SHP77 (cell line): ENCODE data around the gene BZW2.

Experiments used
- DNase-seq, 2 experiments: peaks; one replicate each; lab custom pipeline; 2025; lab: John Stamatoyannopoulos, UW

Gene BZW2

GRCh38 chr7:16721541-16721940, 75.6 kb downstream of the BZW2 start:
- no peak for DNase-seq

- DNase-seq = no peak
Observed at GRCh38 chr7:16724344-16724743, 78.4 kb downstream of the BZW2 start.

- no peak for DNase-seq
Observed at GRCh38 chr7:16726189-16726588, 80.2 kb downstream of the BZW2 start.

- DNase-seq = no peak
Observed at GRCh38 chr7:16727736-16728135, 81.8 kb downstream of the BZW2 start.

DNA sequence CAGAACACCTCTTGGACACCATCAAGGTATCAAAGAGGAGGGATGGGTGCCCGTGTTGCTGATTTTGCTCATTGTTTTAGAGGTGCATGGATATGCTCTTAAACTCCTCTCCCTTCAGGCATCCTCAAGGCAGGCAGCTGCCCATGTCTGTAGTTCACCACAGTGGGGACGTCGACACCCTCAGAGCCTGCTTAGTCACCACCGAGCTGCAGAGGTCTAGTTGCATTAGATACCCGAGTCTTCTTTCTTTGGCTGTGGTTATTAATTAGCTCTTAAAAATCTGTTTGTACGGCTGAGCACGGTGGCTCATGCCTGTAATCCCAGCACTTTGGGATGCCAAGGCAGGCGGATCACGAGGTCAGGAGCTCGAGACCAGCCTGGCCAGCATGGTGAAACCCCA, 82.8 kb downstream of the BZW2 start:
- no peak for DNase-seq

DNA sequence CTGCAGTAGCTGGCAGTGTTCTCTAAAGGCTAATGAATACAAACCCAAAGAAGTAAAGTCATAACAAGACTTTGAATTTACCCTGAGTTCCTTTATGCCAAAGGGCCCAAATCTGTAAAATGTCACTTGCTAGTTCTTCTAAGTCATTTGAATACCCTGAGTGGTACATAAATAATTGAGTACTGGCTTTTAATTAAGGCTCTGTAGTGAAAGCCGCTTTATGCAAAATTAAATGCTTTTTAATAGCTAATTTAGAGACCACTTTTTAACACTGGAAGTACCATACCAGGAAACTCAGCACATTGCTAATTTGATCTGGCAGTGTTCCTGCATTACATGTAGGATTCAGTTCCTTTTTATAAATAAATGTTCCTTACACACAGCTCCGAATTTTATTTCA, 83.6 kb downstream of the BZW2 start:
- DNase-seq = no peak

- DNase-seq = no peak
Observed at GRCh38 chr7:16730937-16731336, 85.0 kb downstream of the BZW2 start.

DNA sequence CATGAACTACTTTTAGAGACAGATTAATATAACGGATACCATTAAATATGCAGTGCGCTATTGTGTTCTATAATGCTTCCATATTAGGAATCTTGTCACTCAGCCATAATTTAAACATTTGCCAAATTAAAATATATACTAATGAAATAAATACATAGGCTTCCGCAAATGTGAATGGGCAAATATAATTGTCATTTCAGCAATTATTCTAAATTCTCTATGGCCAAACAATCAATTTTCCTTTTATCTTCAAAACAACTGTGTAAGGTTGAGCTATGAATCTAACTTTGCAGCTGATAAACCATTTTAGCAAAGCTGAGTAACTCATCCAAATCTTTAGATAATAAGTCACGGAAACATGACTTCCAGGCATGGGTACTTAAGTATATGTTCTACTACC, 86.8 kb downstream of the BZW2 start:
- no peak for DNase-seq

DNA sequence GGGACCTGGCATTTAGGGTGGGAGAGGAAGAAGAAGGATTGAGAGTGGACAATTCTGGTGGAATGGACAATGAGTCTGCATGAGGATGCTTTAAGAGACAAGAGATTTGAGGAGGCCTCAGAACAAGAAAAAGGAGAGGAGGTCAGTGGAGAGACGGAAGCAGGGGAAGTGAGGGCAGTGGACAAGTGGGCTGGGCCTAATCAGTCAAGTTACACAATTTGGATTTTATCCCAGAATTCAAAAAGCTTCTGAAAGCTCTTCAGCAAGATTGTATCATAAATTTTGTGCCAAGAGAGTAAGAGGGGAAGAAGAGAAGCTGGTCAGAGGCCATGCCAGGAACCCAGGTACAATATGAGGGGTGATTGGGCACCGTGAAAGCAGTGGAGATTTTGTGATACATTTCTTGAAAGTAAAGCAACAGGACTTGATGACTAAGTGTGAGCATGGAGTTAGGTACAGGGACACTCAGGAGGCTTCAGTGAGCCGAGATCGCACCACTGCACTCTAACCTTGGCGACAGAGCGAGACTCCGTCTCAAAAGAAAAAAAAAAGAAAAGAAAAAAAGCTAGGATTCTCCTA, 88.3 kb downstream of the BZW2 start:
- DNase-seq = no peak

- DNase-seq = no peak
Observed at GRCh38 chr7:16735020-16735419, 89.0 kb downstream of the BZW2 start.

- DNase-seq = no peak
Observed at GRCh38 chr7:16738011-16738688, 92.2 kb downstream of the BZW2 start.

DNA sequence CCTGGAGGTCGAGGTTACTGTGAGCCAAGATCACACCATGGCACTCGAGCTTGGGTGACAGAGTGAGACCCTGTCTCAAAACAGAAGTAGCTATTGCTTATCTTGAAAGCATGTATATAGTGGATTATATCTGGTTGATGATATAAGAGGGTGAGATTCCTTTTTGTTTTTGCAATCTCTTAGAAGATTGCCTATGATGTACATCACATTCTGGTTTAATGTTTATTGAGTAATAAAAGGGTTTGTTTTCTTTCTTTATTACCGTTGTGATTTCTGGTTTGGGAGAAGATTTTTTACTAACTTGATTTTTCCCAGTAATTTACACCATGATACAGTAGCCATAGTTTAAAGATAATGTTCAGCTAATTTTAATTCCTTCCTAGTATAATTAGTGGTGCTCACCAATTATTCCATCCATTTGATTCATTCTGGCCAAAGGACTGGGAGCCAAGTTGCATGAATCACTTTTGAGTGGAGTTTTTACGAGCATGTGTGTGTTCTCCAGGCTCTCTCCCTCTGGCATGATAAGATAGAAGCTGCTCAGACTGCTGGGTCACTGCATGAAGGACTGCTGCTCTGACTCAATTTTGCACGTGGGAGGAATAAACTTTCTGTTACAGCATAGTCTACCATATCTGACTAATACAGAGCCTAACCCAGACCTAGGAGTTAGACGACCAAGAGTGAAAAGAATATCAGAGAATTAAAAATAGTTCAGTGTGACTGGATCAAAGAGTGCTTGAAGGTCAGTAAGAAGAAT, 94.1 kb downstream of the BZW2 start:
- no peak for DNase-seq

DNA sequence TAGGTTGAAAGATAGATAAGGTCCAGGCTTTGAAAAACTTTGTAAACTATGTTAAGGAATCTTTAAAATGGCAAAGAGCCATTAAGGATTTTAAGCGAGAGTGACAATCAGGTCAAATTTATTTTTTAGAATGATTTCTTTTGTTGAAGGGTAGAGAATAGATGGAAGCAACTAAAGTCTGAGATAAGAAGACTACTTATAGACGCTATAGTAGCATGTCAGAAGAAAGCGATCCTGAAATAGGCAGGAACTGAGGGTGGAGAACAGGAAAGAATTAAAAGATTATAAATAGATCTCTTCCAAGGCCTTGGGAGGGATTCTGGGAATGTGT, 94.6 kb downstream of the BZW2 start:
- DNase-seq = no peak

GRCh38 chr7:16740996-16741395, 95.0 kb downstream of the BZW2 start:
- no peak for DNase-seq

DNA sequence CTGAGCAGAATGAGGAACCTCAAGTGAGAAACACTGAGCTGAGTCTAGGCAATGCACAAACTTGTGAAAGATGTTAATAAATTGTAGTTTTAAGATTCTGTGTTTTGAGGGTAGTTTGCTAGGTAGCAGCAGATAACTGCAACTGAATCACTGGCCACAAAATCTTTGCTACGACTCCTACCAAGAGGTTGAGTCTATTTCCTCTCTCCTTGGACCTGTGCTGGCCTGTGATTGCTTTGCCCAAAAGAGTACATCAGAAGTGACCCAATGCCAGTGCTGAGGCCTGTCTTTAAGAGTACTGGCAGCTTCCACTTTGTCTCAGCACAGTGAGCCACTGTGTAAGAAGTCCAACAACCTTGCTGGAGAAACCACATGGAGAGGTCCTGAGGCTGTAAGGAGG, 95.7 kb downstream of the BZW2 start:
- no peak for DNase-seq

- DNase-seq = no peak
Observed at GRCh38 chr7:16742547-16742946, 96.6 kb downstream of the BZW2 start.

GRCh38 chr7:16743236-16743635, 97.3 kb downstream of the BZW2 start:
- DNase-seq = no peak

DNA sequence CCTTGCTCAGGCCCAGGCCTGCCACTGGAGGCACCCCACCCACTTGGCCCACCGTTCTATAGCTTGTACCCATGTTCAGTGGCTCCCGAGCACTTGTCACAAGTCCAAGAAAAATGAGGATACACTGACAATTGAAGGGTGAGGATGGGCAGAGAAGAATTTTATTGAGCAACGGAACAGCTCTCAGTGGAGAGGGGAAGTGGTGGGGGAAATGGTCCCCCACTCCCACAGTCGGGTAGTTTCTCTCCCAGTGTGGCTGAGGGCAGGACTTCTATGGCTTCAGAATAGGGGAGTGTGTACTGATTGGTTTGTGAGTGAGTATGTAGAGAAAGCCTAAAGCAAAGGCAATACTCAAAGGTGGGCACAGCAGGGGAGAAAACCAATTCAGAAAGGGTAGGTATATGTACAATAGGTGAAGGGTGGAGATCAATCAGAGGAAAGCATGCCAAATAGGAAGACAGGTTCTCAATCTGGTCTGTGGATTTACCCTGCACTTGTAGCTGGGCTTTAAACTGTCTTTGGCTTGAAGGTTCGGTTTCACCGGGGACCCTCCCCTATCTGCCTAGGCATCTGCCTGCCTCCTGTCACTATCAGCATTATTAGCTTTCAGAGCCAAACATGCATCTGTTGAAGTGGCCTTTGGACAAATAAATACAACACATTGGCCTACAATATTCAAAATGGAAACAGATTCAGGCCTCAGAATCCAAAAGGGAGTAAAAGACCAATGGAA, 98.7 kb downstream of the BZW2 start:
- DNase-seq = no peak

DNA sequence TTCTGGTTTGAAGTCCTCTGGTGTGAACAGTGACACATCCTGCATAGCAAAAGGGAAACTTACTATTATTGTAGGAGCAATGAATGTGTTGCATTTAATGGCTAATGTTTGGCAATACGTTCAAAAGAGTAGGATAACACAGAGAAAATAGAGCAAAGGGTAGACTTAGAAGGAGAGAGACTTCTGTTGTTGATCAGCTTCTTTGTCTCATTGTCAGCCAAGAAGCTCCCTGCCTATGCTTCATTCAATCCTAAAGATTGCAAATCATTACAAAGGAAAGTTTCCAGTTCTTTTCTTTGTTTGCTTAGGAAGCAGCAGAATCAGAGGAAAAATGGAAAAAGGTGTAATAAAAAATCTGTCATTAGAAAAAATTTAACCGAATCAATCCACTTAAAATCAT, 99.7 kb downstream of the BZW2 start:
- DNase-seq = no peak

GRCh38 chr7:16747102-16747501, 101.1 kb downstream of the BZW2 start:
- DNase-seq = no peak

GRCh38 chr7:16753102-16753931, 107.3 kb downstream of the BZW2 start, which contains the start of gene TSPAN13:
Gene TSPAN13 (plus strand): TSS chr7:16753755. CDS start chr7:16753968, 213 bp downstream.
- DNase-seq = peak; percentile 99
